GM12874 (cell line): ENCODE results near the gene RCAN3.

ENCODE experiments used
- CTCF ChIP-seq: IDR thresholded peaks from 2 replicates; pipeline ENCODE4 v1.5.1; 2011; ENCODE audit warnings: low read depth, mild to moderate bottlenecking, control low read depth, low read length, moderate library complexity; ENCODE audit not compliant: insufficient read depth

The RCAN3 gene

GRCh38 chr1:24567792-24568388, 65.3 kb downstream of the RCAN3 start:
- TF ChIP-seq CTCF = no peak

- no peak for TF ChIP-seq CTCF
Measured at GRCh38 chr1:24568475-24568874, 65.8 kb downstream of the RCAN3 start.

- TF ChIP-seq CTCF = no peak
Measured at GRCh38 chr1:24570265-24571125, 67.9 kb downstream of the RCAN3 start.

- no peak for TF ChIP-seq CTCF
Measured at GRCh38 chr1:24572301-24572700, 69.7 kb downstream of the RCAN3 start.

GRCh38 chr1:24575905-24576587, 73.4 kb downstream of the RCAN3 start:
- no peak for TF ChIP-seq CTCF

- no peak for TF ChIP-seq CTCF
Measured at GRCh38 chr1:24578846-24579245, 76.2 kb downstream of the RCAN3 start.

GRCh38 chr1:24580756-24581155, 78.1 kb downstream of the RCAN3 start:
- TF ChIP-seq CTCF = no peak
